ENCODE measurements around the gene IGBP1.
"Not testable (repeated sequence)": the region's sequence is repeated elsewhere in the genome, so short reads cannot be mapped to it uniquely, and the experiment has no call there.

Gene IGBP1

GRCh38 chrX:70196961-70197720 lies 63.9 kb downstream of the IGBP1 start:
- Histone ChIP-seq H3K4me3 (ENCODE audit: low read depth, low read length) (no peak overlapping the region), H3K4me1 (ENCODE audit: control insufficient read depth, insufficient read depth, low read length) (no peaks in the 10 kb centered on the region), H3K36me3 (ENCODE audit: control insufficient read depth, insufficient read depth, low read length) (no peaks in the 10 kb centered on the region), H3K27me3 (ENCODE audit: control insufficient read depth, insufficient read depth, low read length) (no peaks in the 10 kb centered on the region), H3K27ac (ENCODE audit: low read depth, low read length) (no peak overlapping the region), H3K9me3 (ENCODE audit: control insufficient read depth, insufficient read depth, low read depth, low read length) (peaks cover 11% of the 10 kb centered on the region; the same call in 1 of the 2 replicates), H3K9ac (ENCODE audit: low read length) (no peak overlapping the region)

- no peaks in the 10 kb centered on the region for H3K4me1 ChIP-seq (ENCODE audit: control insufficient read depth, insufficient read depth, low read length)
- no peaks in the 10 kb centered on the region; the same call in 1 of the 2 replicates for H3K27me3 ChIP-seq (ENCODE audit: control insufficient read depth, insufficient read depth, low read length)
- no peak overlapping the region for H3K27ac ChIP-seq (ENCODE audit: low read depth, low read length)
- no peaks in the 10 kb centered on the region for H3K36me3 ChIP-seq (ENCODE audit: control insufficient read depth, insufficient read depth, low read length)
- no peak overlapping the region for H3K4me3 ChIP-seq (ENCODE audit: low read depth, low read length)
- no peak overlapping the region for H3K9ac ChIP-seq (ENCODE audit: low read length)
- H3K9me3 ChIP-seq (ENCODE audit: control insufficient read depth, insufficient read depth, low read depth, low read length): peaks cover 8% of the 10 kb centered on the region; the same call in 1 of the 2 replicates
Measured at GRCh38 chrX:70201732-70202131, 68.5 kb downstream of the IGBP1 start.

- no peaks in the 10 kb centered on the region; the same call in 1 of the 2 replicates for H3K27me3 ChIP-seq (ENCODE audit: control insufficient read depth, insufficient read depth, low read length)
- no peaks in the 10 kb centered on the region for H3K4me1 ChIP-seq (ENCODE audit: control insufficient read depth, insufficient read depth, low read length)
- no peaks in the 10 kb centered on the region for H3K36me3 ChIP-seq (ENCODE audit: control insufficient read depth, insufficient read depth, low read length)
- H3K4me3 ChIP-seq (ENCODE audit: low read depth, low read length): no peak overlapping the region
- no peak overlapping the region for H3K9ac ChIP-seq (ENCODE audit: low read length)
- H3K27ac ChIP-seq (ENCODE audit: low read depth, low read length): no peak overlapping the region
- H3K9me3 ChIP-seq (ENCODE audit: control insufficient read depth, insufficient read depth, low read depth, low read length): peaks cover 7% of the 10 kb centered on the region; the same call in 1 of the 2 replicates
Measured at GRCh38 chrX:70208479-70208878, 75.2 kb downstream of the IGBP1 start.

GRCh38 chrX:70209570-70209969 lies 76.3 kb downstream of the IGBP1 start:
- H3K27ac ChIP-seq (ENCODE audit: low read depth, low read length); H3K9me3 ChIP-seq (ENCODE audit: control insufficient read depth, insufficient read depth, low read depth, low read length); H3K9ac ChIP-seq (ENCODE audit: low read length); H3K4me3 ChIP-seq (ENCODE audit: low read depth, low read length); H3K36me3 ChIP-seq (ENCODE audit: control insufficient read depth, insufficient read depth, low read length); H3K27me3 ChIP-seq (ENCODE audit: control insufficient read depth, insufficient read depth, low read length); H3K4me1 ChIP-seq (ENCODE audit: control insufficient read depth, insufficient read depth, low read length): not testable (repeated sequence)
